Stimulated activated CD4-positive, alpha-beta T cell treated with anti-CD3 and anti-CD28 coated beads, Interleukin-1b, Interleukin-23, amount 100 ng/mL, for 1 hour (primary cell): ENCODE results near the gene SFXN1.

Experiments
- DNase-seq, 2 donors: peaks; one replicate each; pipeline ENCODE4 v3.0.0-alpha.2; 2020; ENCODE audit warnings: low read depth in 2 of 2

SFXN1 gene

GRCh38 chr5:175465282-175465681 lies 13.1 kb upstream of the SFXN1 start:
- DNase-seq: no peak

- no peak for DNase-seq
Observed at GRCh38 chr5:175466700-175467318, 11.6 kb upstream of the SFXN1 start.

- no peak for DNase-seq
Observed at GRCh38 chr5:175467983-175468690, 10.2 kb upstream of the SFXN1 start.

- DNase-seq: no peak
Observed at GRCh38 chr5:175468892-175469291, 9.5 kb upstream of the SFXN1 start.

GRCh38 chr5:175469916-175470315 lies 8.4 kb upstream of the SFXN1 start:
- no peak for DNase-seq

- no peak for DNase-seq
Observed at GRCh38 chr5:175470781-175471180, 7.6 kb upstream of the SFXN1 start.

- DNase-seq: no peak
Observed at GRCh38 chr5:175471196-175471595, 7.2 kb upstream of the SFXN1 start.

GRCh38 chr5:175471628-175472027 lies 6.7 kb upstream of the SFXN1 start:
- no peak for DNase-seq

- DNase-seq: no peak
Observed at GRCh38 chr5:175472378-175472777, 6.0 kb upstream of the SFXN1 start.

- no peak for DNase-seq
Observed at GRCh38 chr5:175475248-175475647, 3.1 kb upstream of the SFXN1 start.

GRCh38 chr5:175477440-175477839 lies 920 bp upstream of the SFXN1 start:
- DNase-seq: no peak

GRCh38 chr5:175478008-175478383 lies 364 bp upstream of the SFXN1 start:
- DNase-seq: no peak

- DNase-seq: no peak
Observed at GRCh38 chr5:175479125-175479881, 943 bp downstream of the SFXN1 start.

- no peak for DNase-seq
Observed at GRCh38 chr5:175483337-175483736, 5.0 kb downstream of the SFXN1 start.

GRCh38 chr5:175484322-175484721 lies 6.0 kb downstream of the SFXN1 start:
- no peak for DNase-seq

GRCh38 chr5:175484829-175485228 lies 6.5 kb downstream of the SFXN1 start:
- DNase-seq: no peak

GRCh38 chr5:175485631-175486030 lies 7.3 kb downstream of the SFXN1 start:
- DNase-seq: no peak

- no peak for DNase-seq
Observed at GRCh38 chr5:175487514-175488222, 9.3 kb downstream of the SFXN1 start.

GRCh38 chr5:175489693-175490443 lies 11.5 kb downstream of the SFXN1 start:
- no peak for DNase-seq

- DNase-seq: no peak
Observed at GRCh38 chr5:175491223-175491622, 12.9 kb downstream of the SFXN1 start.

GRCh38 chr5:175493260-175493659 lies 14.9 kb downstream of the SFXN1 start:
- DNase-seq: no peak

GRCh38 chr5:175493726-175494125 lies 15.4 kb downstream of the SFXN1 start:
- DNase-seq: no peak
